Tibial nerve (tissue), 4 donors: ENCODE results near the gene ZNF74.

Experiments
- EP300 ChIP-seq, 2 donors: sonication (generic); formaldehyde crosslinking; IDR thresholded peaks; one replicate each; pipeline ENCODE4 v1.6.1; 2017; ENCODE audit warnings: antibody characterized with exemption in 2 of 2, mild to moderate bottlenecking in 1 of 2
- POLR2A ChIP-seq, 2 donors: fragments of 450-650 bp; IDR thresholded peaks; one replicate each; pipeline ENCODE4 v1.6.1; 2017; ENCODE audit warnings: antibody characterized with exemption in 2 of 2, mild to moderate bottlenecking in 2 of 2, moderate library complexity in 2 of 2
- TF ChIP-seq, protein P1 (sequence below), 5 experiments: fragments of 200-600 bp in 3 of 5; fragments of 450-650 bp in 2 of 5; sonication (generic) in 3 of 5; IDR thresholded peaks; one replicate each; pipeline ENCODE4 v1.5.1; 2016 to 2019; ENCODE audit warnings: antibody characterized with exemption in 5 of 5, mild to moderate bottlenecking in 3 of 5, moderate library complexity in 2 of 5

DNA sequence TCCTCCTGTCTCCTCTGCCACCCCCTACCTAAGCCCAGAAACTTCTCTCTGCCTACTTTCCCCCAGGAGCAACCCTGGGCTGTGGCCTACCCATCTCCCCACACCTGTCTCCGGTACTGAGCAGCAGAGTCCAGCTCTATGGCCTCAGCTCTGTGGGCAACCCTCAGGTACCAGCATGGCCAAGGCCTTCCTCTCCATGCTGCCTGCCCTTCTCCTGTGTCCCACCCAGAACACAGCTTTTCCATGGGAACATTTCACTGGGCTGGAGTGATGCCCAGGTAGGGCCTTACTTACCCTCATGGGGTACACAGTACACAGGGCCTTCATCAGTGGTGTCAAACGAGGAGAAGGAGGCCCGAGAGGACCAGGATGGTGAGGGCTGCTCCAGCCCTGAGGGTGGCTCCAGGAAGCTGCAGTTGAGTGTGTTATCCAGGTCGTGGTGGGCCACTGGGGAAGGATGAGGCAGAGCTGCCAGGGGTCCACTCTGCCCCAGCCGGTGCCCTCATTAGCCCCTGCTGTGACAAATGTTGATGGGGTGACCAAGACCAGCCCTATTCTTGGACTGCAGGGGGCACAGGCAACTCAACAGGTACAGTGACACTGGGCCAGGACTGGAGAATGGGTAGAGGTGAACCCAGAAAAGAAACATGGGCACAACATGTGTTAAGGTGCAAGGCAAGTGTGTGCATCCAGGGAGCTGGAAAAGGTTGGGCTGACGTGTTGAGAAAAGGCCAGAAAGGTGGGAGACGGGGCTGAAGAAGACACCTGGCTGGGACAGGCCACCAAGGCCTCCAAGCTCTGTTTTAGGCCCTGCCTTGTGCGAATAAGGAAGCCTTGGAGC lies 33.4 kb downstream of the ZNF74 start:
- TF ChIP-seq, protein P1, sequence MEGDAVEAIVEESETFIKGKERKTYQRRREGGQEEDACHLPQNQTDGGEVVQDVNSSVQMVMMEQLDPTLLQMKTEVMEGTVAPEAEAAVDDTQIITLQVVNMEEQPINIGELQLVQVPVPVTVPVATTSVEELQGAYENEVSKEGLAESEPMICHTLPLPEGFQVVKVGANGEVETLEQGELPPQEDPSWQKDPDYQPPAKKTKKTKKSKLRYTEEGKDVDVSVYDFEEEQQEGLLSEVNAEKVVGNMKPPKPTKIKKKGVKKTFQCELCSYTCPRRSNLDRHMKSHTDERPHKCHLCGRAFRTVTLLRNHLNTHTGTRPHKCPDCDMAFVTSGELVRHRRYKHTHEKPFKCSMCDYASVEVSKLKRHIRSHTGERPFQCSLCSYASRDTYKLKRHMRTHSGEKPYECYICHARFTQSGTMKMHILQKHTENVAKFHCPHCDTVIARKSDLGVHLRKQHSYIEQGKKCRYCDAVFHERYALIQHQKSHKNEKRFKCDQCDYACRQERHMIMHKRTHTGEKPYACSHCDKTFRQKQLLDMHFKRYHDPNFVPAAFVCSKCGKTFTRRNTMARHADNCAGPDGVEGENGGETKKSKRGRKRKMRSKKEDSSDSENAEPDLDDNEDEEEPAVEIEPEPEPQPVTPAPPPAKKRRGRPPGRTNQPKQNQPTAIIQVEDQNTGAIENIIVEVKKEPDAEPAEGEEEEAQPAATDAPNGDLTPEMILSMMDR (IDR thresholded peaks at IDR 0.05) = no peak
- no peak for TF ChIP-seq POLR2A (IDR thresholded peaks at IDR 0.05)
- TF ChIP-seq EP300 (IDR thresholded peaks at IDR 0.05) = no peak
